Measurements from ENCODE around the gene CDH4. TPM values are rescaled to one million over a fixed set of nuclear protein-coding genes. Genes with fewer than 3 reads are reported as not detected.

Gene CDH4
- total RNA-seq, 2 experiments from 2014 or later, result 0.10 to 0.21 TPM

DNA sequence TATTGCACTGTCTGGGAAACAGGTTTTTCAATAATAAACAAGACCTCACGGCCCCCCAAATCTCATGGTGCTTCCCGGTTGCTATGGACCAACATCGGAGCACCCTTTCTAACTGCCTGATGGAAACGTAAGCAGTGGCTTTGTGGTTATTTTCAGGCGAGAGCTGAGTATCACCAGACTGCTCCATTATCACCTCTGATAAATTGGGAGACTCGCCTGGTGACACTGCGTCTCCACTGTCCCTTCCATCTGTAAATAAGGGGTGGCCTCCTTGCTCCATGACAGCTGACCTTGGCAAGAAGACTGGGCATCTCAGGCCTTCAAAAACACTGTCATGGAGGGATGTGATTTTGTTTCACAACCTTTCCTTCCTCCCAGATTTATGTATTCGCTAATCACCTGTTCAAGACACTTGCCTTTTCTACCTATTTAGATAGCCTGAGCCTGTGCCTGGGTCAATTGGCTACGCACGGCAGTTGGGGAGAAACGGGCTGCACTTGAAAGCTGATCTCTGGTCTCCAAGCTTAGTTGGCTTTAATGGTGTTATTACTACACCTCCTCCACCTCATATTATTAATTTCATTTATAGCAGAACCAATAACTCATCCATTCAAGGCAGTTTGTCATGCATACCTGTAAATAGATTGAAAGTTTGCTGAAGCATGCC is 17.7 kb upstream of the CDH4 start:
- Mint-ChIP-seq H3K27me3 (peaks cover 10% of the 10 kb centered on the region), H3K4me3 (no peak overlapping the region), H3K36me3 (no peaks in the 10 kb centered on the region), H3K4me1 (ENCODE audit: low read depth) (no peaks in the 10 kb centered on the region), H3K27ac (no peak overlapping the region), H3K9me3 (no peaks in the 10 kb centered on the region)
- CTCF ChIA-PET, result no interaction called here
- DNase-seq, result no peak
- intact Hi-C loops (cut with micrococcal nuclease), result no loop called here
- POLR2A ChIA-PET, result no interaction called here

DNA sequence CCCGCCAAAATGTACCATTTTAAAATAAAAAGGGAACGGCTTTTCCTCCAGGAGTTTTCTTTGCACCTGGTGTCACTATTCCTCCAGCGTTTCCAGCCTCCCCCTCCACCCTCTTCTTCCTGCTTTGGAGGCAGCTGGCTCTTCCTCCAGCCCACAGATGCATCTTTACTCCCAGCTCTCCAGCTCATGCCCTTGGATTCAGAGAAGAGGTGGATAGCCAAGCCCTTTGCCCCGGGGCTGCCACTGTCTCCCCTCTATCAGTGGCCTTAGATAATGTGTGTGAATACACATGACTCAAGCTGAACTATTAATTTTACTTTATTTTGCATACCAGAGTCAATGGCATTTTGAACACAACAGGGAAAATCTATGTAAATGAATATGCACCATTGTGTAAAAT is 15.3 kb upstream of the CDH4 start:
- CTCF ChIA-PET, result no interaction called here
- H3K27ac Mint-ChIP-seq, result no peak overlapping the region
- POLR2A ChIA-PET, result no interaction called here
- no peak for DNase-seq
- no peak overlapping the region for H3K4me3 Mint-ChIP-seq
- intact Hi-C loops (cut with micrococcal nuclease), result no loop called here
- H3K4me1 Mint-ChIP-seq (ENCODE audit: low read depth), result no peaks in the 10 kb centered on the region
- H3K36me3 Mint-ChIP-seq, result peaks cover 4% of the 10 kb centered on the region
- H3K27me3 Mint-ChIP-seq, result peaks cover 11% of the 10 kb centered on the region
- H3K9me3 Mint-ChIP-seq, result peaks cover 13% of the 10 kb centered on the region

DNA sequence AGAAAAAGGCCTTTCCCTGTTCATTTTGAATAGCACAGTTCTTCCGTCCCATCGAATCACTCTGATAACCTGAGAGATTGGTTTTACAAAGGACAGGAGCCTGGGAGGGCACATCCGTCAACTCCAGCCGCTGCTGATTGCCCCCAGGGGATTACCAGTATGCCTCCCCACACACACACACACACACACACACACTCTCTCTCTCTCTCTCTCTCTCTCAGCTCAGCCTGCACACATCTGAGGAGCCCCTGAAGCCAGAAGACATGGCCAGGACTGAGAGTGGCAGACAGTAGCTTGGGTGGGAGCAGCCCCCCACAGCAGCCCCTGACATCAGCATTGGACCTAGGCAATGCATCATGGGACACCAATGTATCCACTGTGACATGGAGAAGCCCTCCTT is 13.2 kb upstream of the CDH4 start:
- H3K4me1 Mint-ChIP-seq (ENCODE audit: low read depth), result no peaks in the 10 kb centered on the region
- intact Hi-C loops (cut with micrococcal nuclease), result no loop called here
- peaks cover 6% of the 10 kb centered on the region for H3K27me3 Mint-ChIP-seq
- POLR2A ChIA-PET, result no interaction called here
- H3K9me3 Mint-ChIP-seq, result peaks cover 13% of the 10 kb centered on the region
- CTCF ChIA-PET, result no interaction called here
- no peak overlapping the region for H3K4me3 Mint-ChIP-seq
- no peak overlapping the region for H3K27ac Mint-ChIP-seq
- no peak for DNase-seq
- peaks cover 4% of the 10 kb centered on the region for H3K36me3 Mint-ChIP-seq

DNA sequence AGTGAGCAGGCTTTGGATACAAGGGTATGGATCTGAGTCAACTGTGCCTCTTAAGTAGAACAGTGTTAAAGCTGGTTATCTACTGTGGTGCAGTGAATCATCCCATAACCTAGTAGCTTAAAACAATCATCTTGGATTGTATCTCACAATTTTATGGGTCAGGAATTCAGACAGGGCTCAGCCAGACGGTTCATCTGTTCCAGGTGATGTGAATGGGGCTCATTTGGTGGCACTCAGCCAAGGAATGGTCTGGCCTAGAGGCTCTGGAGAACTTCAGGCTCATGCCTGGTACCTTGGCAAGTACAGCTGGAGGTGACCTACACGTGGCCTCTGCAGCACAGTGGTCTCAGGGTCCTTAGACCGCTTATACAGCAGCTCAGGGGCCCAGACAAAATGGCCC is 11.2 kb upstream of the CDH4 start:
- no peak overlapping the region for H3K27ac Mint-ChIP-seq
- intact Hi-C loops (cut with micrococcal nuclease), result no loop called here
- ChIA-PET CTCF (interaction anchor here (1.9 kb wide), 1 partner anchor 12 kb away, joined by 12 read pairs; no protein-coding TSS in a partner anchor), POLR2A (no interaction called here)
- no peak for DNase-seq
- H3K36me3 Mint-ChIP-seq, result peaks cover 4% of the 10 kb centered on the region
- no peaks in the 10 kb centered on the region for H3K4me1 Mint-ChIP-seq (ENCODE audit: low read depth)
- H3K27me3 Mint-ChIP-seq, result peaks cover 6% of the 10 kb centered on the region
- H3K9me3 Mint-ChIP-seq, result peaks cover 13% of the 10 kb centered on the region
- H3K4me3 Mint-ChIP-seq, result no peak overlapping the region

DNA sequence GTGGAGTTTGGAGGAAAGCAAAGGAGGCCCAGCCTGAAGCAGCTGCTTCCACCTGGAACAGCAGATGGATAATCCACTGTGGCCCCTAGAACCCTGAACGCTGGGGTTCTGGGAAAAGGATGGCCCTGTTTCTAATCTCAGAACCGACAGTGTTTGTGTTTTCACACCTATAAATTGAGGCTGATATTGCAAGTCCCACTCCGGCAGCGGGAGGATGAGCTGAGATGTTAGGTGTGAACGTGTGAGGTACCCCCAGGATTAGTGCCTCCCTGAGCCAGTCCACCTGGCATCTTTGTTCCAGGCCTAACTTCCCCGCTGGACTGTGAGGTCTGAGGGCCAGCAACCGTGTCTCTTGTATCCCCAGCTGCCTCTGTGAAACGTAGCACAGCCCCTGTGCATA is 7.8 kb upstream of the CDH4 start:
- ChIA-PET CTCF (no interaction called here), POLR2A (no interaction called here)
- Mint-ChIP-seq H3K36me3 (peaks cover 4% of the 10 kb centered on the region), H3K4me3 (no peak overlapping the region), H3K4me1 (ENCODE audit: low read depth) (no peaks in the 10 kb centered on the region), H3K9me3 (peaks cover 13% of the 10 kb centered on the region), H3K27me3 (peaks cover 18% of the 10 kb centered on the region), H3K27ac (no peak overlapping the region)
- intact Hi-C loops (cut with micrococcal nuclease), result no loop called here
- DNase-seq, result no peak

DNA sequence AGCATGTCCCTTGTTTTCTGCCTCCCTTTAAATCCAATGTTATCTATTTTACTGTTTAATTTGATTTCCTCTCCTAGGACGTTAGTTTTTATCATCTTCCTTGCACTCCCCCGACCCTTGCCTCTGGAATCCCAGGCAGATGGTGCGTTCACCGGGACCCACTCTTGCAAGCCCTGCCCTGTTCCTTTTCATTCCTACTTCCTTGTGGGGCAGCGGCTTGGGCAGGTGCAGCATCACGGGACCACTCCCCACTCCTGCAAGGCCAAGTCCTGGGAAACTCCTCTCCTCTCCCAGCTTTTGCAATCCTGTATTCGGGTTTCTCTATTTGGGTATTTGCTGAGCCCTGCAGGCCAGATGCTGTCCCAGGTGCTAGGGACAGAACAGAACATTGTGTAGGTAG is 5.8 kb upstream of the CDH4 start:
- intact Hi-C loops (cut with micrococcal nuclease), result no loop called here
- Mint-ChIP-seq H3K27me3 (peaks cover 34% of the 10 kb centered on the region), H3K4me1 (ENCODE audit: low read depth) (no peaks in the 10 kb centered on the region), H3K9me3 (peaks cover under 1% of the 10 kb centered on the region), H3K36me3 (no peaks in the 10 kb centered on the region), H3K4me3 (no peak overlapping the region), H3K27ac (no peak overlapping the region)
- DNase-seq, result no peak
- CTCF ChIA-PET, result no interaction called here
- POLR2A ChIA-PET, result no interaction called here

DNA sequence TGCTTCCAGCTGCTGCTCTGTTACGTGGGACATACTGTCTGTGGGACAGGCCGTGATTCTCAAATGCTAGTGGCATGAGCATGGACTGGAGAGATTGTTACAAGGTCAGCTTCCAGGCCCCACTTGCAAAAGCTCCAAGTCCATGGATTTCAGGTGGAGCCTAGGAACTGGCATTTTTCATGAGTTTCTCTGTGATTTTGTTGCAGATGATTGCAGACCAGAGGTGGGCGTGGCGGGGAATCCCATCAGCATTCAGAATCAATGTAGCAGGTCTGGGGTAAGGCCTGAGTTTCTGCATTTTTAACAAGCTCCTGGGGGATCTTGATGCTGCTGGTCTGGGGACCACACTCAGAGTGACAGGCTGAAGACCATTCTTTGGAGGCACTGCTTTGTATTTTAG is 2.4 kb upstream of the CDH4 start:
- intact Hi-C loops (cut with micrococcal nuclease), result no loop called here
- CTCF ChIA-PET, result no interaction called here
- H3K36me3 Mint-ChIP-seq, result no peaks in the 10 kb centered on the region

DNA sequence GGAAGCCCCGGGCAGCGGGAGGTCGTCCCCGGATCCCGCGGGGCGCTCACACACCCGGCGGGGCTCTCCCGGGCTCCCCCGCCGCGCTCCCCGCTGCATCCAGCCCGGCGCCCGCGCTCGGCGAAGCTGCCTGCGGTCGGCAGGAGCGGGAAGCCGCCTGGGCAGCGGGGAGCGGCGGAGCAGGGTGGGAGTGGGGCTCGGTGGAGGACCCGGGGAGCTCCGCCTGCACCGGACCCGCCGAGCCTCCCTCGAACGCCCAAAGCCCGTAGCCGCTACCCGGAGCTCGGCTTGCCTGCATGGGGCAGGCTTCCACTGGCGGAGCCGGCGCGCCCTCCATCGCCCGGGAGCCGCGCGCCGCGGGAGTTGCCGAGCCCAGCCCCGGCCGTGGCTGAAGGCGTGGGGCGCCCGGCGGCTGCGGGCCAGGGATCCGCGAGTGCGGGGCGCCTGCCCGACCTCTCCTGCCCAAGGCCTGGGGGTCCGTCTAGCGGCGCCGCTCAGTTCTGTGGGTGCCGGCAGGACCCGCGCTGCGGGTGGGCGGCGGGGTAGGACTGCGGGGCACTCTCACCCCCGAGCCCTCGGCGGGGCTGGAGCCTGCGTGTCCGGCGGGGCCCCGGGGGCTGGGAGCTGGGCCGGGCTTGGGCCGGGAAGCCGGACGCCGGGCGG is 671 bp downstream of the CDH4 start:
- Mint-ChIP-seq H3K36me3 (no peaks in the 10 kb centered on the region), H3K27ac (no peak overlapping the region), H3K4me3 (no peak overlapping the region), H3K9me3 (no peaks in the 10 kb centered on the region), H3K27me3 (peaks cover 52% of the 10 kb centered on the region), H3K4me1 (ENCODE audit: low read depth) (no peaks in the 10 kb centered on the region)
- CTCF ChIA-PET, result no interaction called here
- POLR2A ChIA-PET, result no interaction called here
- no peak for DNase-seq
- intact Hi-C loops (cut with micrococcal nuclease), result no loop called here

More for the DNA sequence above, 2.4 kb upstream of the CDH4 start:
- H3K27me3 Mint-ChIP-seq, result peaks cover 47% of the 10 kb centered on the region
- no peak for DNase-seq
- no peaks in the 10 kb centered on the region for H3K4me1 Mint-ChIP-seq (ENCODE audit: low read depth)
- no peak overlapping the region for H3K4me3 Mint-ChIP-seq
- POLR2A ChIA-PET, result no interaction called here
- no peak overlapping the region for H3K27ac Mint-ChIP-seq
- H3K9me3 Mint-ChIP-seq, result no peaks in the 10 kb centered on the region

DNA sequence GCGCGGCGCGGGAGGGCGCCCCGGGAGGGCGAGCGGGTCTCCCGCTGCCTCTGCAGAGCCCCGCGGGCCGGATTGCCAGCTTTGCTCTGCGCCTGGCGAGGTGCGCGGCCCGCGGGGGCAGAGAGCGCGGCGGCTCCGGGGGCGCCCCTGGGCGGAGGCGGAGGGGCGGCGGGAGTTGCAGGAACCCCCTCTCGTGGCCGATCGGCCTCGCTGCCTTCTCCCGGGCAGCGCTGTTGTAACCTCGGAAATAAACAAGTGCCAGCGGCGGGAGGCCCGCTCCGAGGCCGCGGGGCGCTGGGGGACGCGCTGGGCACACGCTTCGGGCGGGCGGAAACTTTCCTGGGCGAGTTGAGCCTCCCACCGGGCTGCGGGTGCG is 1.2 kb downstream of the CDH4 start:
- Mint-ChIP-seq H3K4me3 (no peak overlapping the region), H3K27me3 (peaks cover 52% of the 10 kb centered on the region), H3K27ac (no peak overlapping the region), H3K36me3 (no peaks in the 10 kb centered on the region), H3K9me3 (no peaks in the 10 kb centered on the region), H3K4me1 (ENCODE audit: low read depth) (no peaks in the 10 kb centered on the region)
- ChIA-PET POLR2A (no interaction called here), CTCF (no interaction called here)
- DNase-seq, result no peak
- intact Hi-C loops (cut with micrococcal nuclease), result no loop called here

DNA sequence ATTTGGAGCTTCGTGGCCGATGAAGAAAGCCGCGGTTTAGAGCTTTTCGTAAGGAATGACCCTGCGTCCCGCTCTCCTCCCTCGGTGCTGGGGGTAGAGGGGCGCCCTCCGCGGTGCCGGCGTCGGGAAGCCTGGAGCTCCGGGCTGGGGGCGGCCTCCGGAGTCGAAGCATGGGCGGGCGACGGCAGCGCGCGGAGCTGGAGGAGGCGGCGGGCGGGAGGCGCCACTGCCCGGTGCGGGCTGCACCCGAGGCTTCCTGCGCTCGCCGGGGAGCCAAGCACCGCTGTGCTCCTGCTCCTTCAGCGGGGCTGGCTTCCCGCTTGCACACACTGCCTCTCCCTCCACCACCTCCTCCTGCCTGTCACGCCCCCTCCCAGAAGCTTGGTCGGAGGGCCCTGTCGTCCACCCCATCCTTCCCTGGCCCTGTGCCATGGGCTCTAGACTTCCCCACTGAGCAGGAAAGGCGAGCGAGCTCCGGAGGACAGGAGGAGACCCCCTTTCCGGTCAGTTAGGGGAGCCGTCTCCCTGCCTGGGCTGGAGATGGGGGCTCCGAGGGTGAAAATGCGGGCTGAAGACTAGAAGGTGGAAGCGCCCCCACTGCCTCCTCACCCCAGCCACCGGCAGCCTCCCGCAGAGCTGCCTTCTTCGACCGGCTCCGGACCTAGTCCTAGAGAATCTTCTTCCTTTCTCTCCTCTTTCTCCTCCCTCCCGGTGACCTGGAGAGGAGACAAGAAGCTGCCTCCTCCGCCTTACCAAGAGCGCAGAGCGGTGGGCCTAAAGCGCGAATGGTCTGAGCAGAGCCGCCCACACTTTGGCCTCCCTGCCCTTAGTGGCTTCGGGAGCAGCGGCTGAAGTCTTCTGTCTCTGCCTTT is 1.8 kb downstream of the CDH4 start:
- H3K36me3 Mint-ChIP-seq, result no peaks in the 10 kb centered on the region
- H3K4me3 Mint-ChIP-seq, result no peak overlapping the region
- intact Hi-C loops (cut with micrococcal nuclease), result no loop called here
- DNase-seq, result no peak
- H3K9me3 Mint-ChIP-seq, result no peaks in the 10 kb centered on the region
- no peaks in the 10 kb centered on the region for H3K4me1 Mint-ChIP-seq (ENCODE audit: low read depth)
- H3K27me3 Mint-ChIP-seq, result peaks cover 47% of the 10 kb centered on the region
- H3K27ac Mint-ChIP-seq, result no peak overlapping the region
- ChIA-PET CTCF (interaction anchor here (1.1 kb wide), 1 partner anchor 9 kb away, joined by 5 read pairs; no protein-coding TSS in a partner anchor), POLR2A (no interaction called here)

DNA sequence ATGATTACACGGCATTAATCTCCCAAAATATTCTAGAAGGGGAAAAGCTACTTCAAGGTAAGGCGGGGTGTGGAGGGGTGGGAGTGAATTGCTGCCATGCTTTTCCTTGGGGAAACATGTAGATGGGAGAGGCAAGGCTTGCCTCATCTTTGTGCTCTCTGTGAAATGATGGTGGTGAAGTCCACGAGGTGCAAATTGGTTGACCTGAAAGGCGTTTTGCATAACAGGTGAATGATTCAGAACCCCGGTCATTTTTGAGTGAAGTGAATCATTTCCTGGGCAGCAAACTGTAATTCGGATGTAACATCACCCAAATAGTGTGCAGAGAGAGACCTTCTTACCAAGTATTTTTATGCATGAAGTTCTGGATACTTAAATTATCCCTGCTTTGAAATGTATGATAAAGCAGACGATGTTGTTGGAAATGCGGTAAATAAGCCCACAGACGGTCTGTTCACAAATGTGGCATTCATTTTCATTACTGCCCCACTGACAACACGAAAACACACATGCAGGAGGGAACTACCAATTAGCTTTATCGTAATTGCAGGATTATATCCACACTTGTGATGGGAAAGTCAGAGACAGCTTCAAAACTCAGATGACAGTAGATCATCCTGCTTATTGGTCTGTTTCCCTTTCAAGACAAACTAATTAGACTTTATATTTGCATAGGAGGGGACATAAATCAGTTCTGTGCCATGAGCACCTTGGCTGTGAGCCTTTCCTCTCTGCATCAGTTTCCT is 3.0 kb downstream of the CDH4 start:
- Mint-ChIP-seq H3K27ac (no peak overlapping the region), H3K4me1 (ENCODE audit: low read depth) (no peaks in the 10 kb centered on the region), H3K27me3 (peaks cover 35% of the 10 kb centered on the region), H3K4me3 (no peak overlapping the region), H3K36me3 (no peaks in the 10 kb centered on the region), H3K9me3 (peaks cover under 1% of the 10 kb centered on the region)
- no peak for DNase-seq
- ChIA-PET CTCF (no interaction called here), POLR2A (no interaction called here)
- intact Hi-C loops (cut with micrococcal nuclease), result no loop called here

DNA sequence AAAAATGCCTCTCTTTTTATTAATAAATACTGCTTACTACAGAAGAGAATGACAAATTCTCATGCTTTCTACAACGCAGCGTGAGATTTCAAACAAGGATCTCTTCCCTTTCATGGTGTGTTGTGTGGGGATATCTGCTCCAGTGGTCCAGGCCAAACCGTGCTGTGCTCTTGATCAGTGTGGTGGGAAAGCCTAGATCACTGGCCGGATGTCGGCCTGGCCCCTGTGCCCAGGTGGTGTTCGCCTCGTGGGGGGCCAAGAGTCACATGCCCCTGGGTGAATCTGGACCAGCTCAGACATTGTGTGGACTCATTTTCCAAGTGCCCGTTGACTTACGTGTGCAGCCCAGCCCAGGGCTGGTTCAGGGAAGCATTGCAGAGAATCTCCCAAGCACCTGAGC is 4.3 kb downstream of the CDH4 start:
- Mint-ChIP-seq H3K4me3 (no peak overlapping the region), H3K27ac (no peak overlapping the region), H3K9me3 (peaks cover 1% of the 10 kb centered on the region), H3K36me3 (no peaks in the 10 kb centered on the region), H3K27me3 (peaks cover 22% of the 10 kb centered on the region), H3K4me1 (ENCODE audit: low read depth) (no peaks in the 10 kb centered on the region)
- intact Hi-C loops (cut with micrococcal nuclease), result no loop called here
- DNase-seq, result no peak
- ChIA-PET CTCF (interaction anchor here (0.7 kb wide), 1 partner anchor 28 kb away, joined by 3 read pairs; no protein-coding TSS in a partner anchor), POLR2A (no interaction called here)
